Measurements from ENCODE around the gene TMEM259. TPM values are rescaled to one million over a fixed set of nuclear protein-coding genes. Genes with fewer than 3 reads are reported as not detected.

Gene TMEM259
- total and polyA plus RNA-seq, 9 of the 15 experiments (the other 6 are each of a cell fraction or from before 2014, with no cell fraction given), result 0.52 to 231 (median 63.6) TPM

- no peak for TF ChIP-seq NFXL1 (CRISPR knock-in tag; IDR thresholded peaks at IDR 0.05)
- no peak for TF ChIP-seq RBM17 (IDR thresholded peaks at IDR 0.05; ENCODE audit: borderline replicate concordance, low read depth, low read length)
- no peak for TF ChIP-seq MTF1 (CRISPR knock-in tag; IDR thresholded peaks at IDR 0.05; ENCODE audit: borderline replicate concordance)
- no peak for TF ChIP-seq ZNF436 (CRISPR knock-in tag; IDR thresholded peaks at IDR 0.05)
- TF ChIP-seq, protein P1, sequence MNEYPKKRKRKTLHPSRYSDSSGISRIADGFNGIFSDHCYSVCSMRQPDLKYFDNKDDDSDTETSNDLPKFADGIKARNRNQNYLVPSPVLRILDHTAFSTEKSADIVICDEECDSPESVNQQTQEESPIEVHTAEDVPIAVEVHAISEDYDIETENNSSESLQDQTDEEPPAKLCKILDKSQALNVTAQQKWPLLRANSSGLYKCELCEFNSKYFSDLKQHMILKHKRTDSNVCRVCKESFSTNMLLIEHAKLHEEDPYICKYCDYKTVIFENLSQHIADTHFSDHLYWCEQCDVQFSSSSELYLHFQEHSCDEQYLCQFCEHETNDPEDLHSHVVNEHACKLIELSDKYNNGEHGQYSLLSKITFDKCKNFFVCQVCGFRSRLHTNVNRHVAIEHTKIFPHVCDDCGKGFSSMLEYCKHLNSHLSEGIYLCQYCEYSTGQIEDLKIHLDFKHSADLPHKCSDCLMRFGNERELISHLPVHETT (CRISPR knock-in tag; conservative IDR thresholded peaks at IDR 0.05 in 1 of 2, IDR thresholded peaks at IDR 0.05 in 1 of 2), result no peak
- TF ChIP-seq PCBP2 (IDR thresholded peaks at IDR 0.05; ENCODE audit: low read depth, low read length, poor library complexity, severe bottlenecking), result no peak
- no peak for TF ChIP-seq CEBPB (tag; IDR thresholded peaks at IDR 0.05)
- peak; percentile 48; the same call in 1 of the 2 replicates for TF ChIP-seq FOXM1 (IDR thresholded peaks at IDR 0.05; ENCODE audit: low read depth)
- no peak for TF ChIP-seq FOXM1 (CRISPR knock-in tag; IDR thresholded peaks at IDR 0.05; ENCODE audit: low read depth)
- no peak for TF ChIP-seq U2AF2 (optimal IDR thresholded peaks at IDR 0.05; ENCODE audit: low read depth, low read length)
- no peak for TF ChIP-seq MCM2 (IDR thresholded peaks at IDR 0.05; ENCODE audit: low read depth)
- TF ChIP-seq IFI16 (CRISPR knock-in tag; IDR thresholded peaks at IDR 0.05), result no peak
- no peak for TF ChIP-seq ZNF699 (CRISPR knock-in tag; IDR thresholded peaks at IDR 0.05; ENCODE audit: insufficient replicate concordance)
- no peak for TF ChIP-seq C11orf30 (IDR thresholded peaks at IDR 0.05; ENCODE audit: low read depth)
- TF ChIP-seq NR3C1 (CRISPR knock-in tag; IDR thresholded peaks at IDR 0.05), result no peak
- no peak for TF ChIP-seq EZH2 (IDR thresholded peaks at IDR 0.05; ENCODE audit: borderline replicate concordance, low read depth, low read length)
- TF ChIP-seq ELF2 (CRISPR knock-in tag; IDR thresholded peaks at IDR 0.05), result no peak
- TF ChIP-seq MEIS2 (IDR thresholded peaks at IDR 0.05; ENCODE audit: partially characterized antibody), result peak; percentile 90
- no peak for TF ChIP-seq SAFB (IDR thresholded peaks at IDR 0.05; ENCODE audit: borderline replicate concordance, low read depth, low read length)
- TF ChIP-seq ZKSCAN1 (IDR thresholded peaks at IDR 0.05; ENCODE audit: low read depth, low read length), result peak; percentile 20; the same call in 1 of the 2 replicates
Observed at GRCh38 chr19:1039646-1040475, 18.9 kb upstream of the TMEM259 start, which contains the start of gene ABCA7 (continued).
